Thyroid gland (tissue), 4 donors: ENCODE data around the gene RASSF7. TPM values are rescaled to one million over a fixed set of nuclear protein-coding genes. Genes with fewer than 3 reads are reported as not detected.

Source experiments
- DNase-seq, 2 donors: peaks; one replicate each; pipeline ENCODE4 v3.0.0-alpha.2; 2019
- H3K27ac ChIP-seq, 3 donors: fragments of 200-600 bp; sonication (generic); 1 replicate in 2 of 3; 2 replicates in 1 of 3; pipeline ENCODE4 v1.5.1; 2016 to 2019; ENCODE audit warnings: mild to moderate bottlenecking in 1 of 3, moderate library complexity in 1 of 3
- H3K27me3 ChIP-seq: fragments of 200-600 bp; sonication (generic); one replicate; pipeline ENCODE4 v1.5.1; 2019
- H3K36me3 ChIP-seq, 2 donors: fragments of 200-600 bp; sonication (generic); one replicate each; pipeline ENCODE4 v1.5.1; 2016 to 2019
- H3K4me1 ChIP-seq, 2 donors: fragments of 200-600 bp; sonication (generic); one replicate each; pipeline ENCODE4 v1.5.1; 2017 to 2019
- H3K4me3 ChIP-seq, 3 donors: fragments of 200-600 bp; sonication (generic); replicated peaks in 1 of 3; 1 replicate in 2 of 3; 2 replicates in 1 of 3; pipeline ENCODE4 v1.5.1; 2016; ENCODE audit warnings: mild to moderate bottlenecking in 1 of 3
- H3K9me3 ChIP-seq: fragments of 200-600 bp; sonication (generic); one replicate; pipeline ENCODE4 v1.5.1; 2017
- CTCF ChIP-seq, 6 experiments: fragments of 200-600 bp in 3 of 6; fragments of 450-650 bp in 3 of 6; sonication (generic) in 3 of 6; IDR thresholded peaks; one replicate each; pipeline ENCODE4 v1.5.1; 2016 to 2019; ENCODE audit warnings: antibody characterized with exemption in 6 of 6, mild to moderate bottlenecking in 2 of 6, inconsistent platforms in 1 of 6, moderate library complexity in 1 of 6
- POLR2A ChIP-seq, 2 donors: fragments of 450-650 bp; IDR thresholded peaks; one replicate each; pipeline ENCODE4 v1.6.1; 2017; ENCODE audit warnings: antibody characterized with exemption in 2 of 2, mild to moderate bottlenecking in 2 of 2, moderate library complexity in 1 of 2
- WGBS, 2 donors: methylation state at CpG; one replicate each; pipeline ENCODE4 v1.1.5; 2017; 5-methylcytosine and 5-hydroxymethylcytosine counted together
- intact Hi-C: fragments of 100-400 bp; cut with DNase I; formaldehyde crosslinking; loops from one replicate; pipeline ENCODE4 v1.15.1; 2023
- total RNA-seq, 4 donors: library from RNA; depleted of rRNA; stranded (reverse); fragments of >200 nt; gene quantifications; one replicate each; pipeline ENCODE4 v1.2.3, GENCODE V29; 2016

RASSF7 gene
- total RNA-seq, 4 donors from 2014 or later = 18.6 to 60.0 (median 24.8) TPM

GRCh38 chr11:553083-553987, 7.4 kb upstream of the RASSF7 start:
- intact Hi-C loops = loop anchor here (5.0 kb wide), 1 partner anchor 174 kb away; no protein-coding TSS in a partner anchor
- TF ChIP-seq POLR2A (IDR thresholded peaks at IDR 0.05) = no peak
- TF ChIP-seq CTCF (IDR thresholded peaks at IDR 0.05) = no peak
- peaks cover 13 to 23% of the 10 kb centered on the region in 2 donors for H3K4me1 ChIP-seq
- DNase-seq = no peak
- no peak overlapping the region for H3K4me3 ChIP-seq
- 82 to 88% methylated on average over 20 to 26 of the region's 27 CpGs for WGBS, 2 donors
- H3K36me3 ChIP-seq = no peaks in the 10 kb centered on the region
- H3K27me3 ChIP-seq = no peaks in the 10 kb centered on the region
- H3K27ac ChIP-seq = no peak overlapping the region
- H3K9me3 ChIP-seq = no peaks in the 10 kb centered on the region

- TF ChIP-seq CTCF (IDR thresholded peaks at IDR 0.05) (no peak), POLR2A (IDR thresholded peaks at IDR 0.05) (no peak)
- Histone ChIP-seq H3K27ac (no peak overlapping the region), H3K36me3 (no peaks in the 10 kb centered on the region), H3K27me3 (no peaks in the 10 kb centered on the region), H3K4me3 (no peak overlapping the region), H3K4me1 (peaks cover 13 to 23% of the 10 kb centered on the region in 2 donors), H3K9me3 (no peaks in the 10 kb centered on the region)
- 48 to 57% methylated on average over 9 of the region's 11 CpGs for WGBS, 2 donors
- intact Hi-C loops = loop anchor here (5.0 kb wide), 1 partner anchor 173 kb away; no protein-coding TSS in a partner anchor
- peak in 1 of 2 donors; percentile 28 for DNase-seq
Observed at GRCh38 chr11:553988-554340, 6.8 kb upstream of the RASSF7 start.

- TF ChIP-seq CTCF (IDR thresholded peaks at IDR 0.05) (peak; percentile 17 to 74 (median 60)), POLR2A (IDR thresholded peaks at IDR 0.05) (no peak)
- Histone ChIP-seq H3K4me3 (peak overlapping the region in 1 of 3 donors; percentile 37), H3K27ac (no peak overlapping the region), H3K27me3 (no peaks in the 10 kb centered on the region), H3K4me1 (peaks cover 13 to 25% of the 10 kb centered on the region in 2 donors), H3K36me3 (no peaks in the 10 kb centered on the region), H3K9me3 (no peaks in the 10 kb centered on the region)
- DNase-seq = peak; percentile 71 to 82
- intact Hi-C loops = loop anchor here (5.0 kb wide), 1 partner anchor 173 kb away; no protein-coding TSS in a partner anchor
- WGBS, 2 donors = 6 to 9% methylated on average over 13 to 27 of the region's 60 CpGs
Observed at GRCh38 chr11:554428-555226, 6.1 kb upstream of the RASSF7 start.

- intact Hi-C loops = no loop called here
- DNase-seq = peak in 1 of 2 donors; percentile 28
- H3K4me3 ChIP-seq = peak overlapping the region in 2 of 3 donors; percentile 25 to 37
- no peaks in the 10 kb centered on the region for H3K27me3 ChIP-seq
- peaks cover 18 to 32% of the 10 kb centered on the region in 2 donors for H3K4me1 ChIP-seq
- TF ChIP-seq CTCF (IDR thresholded peaks at IDR 0.05) = peak in 3 of 6 experiments; percentile 6 to 37 (median 8)
- no peak for TF ChIP-seq POLR2A (IDR thresholded peaks at IDR 0.05)
- H3K27ac ChIP-seq = no peak overlapping the region
- H3K36me3 ChIP-seq = no peaks in the 10 kb centered on the region
- 0 to 4% methylated on average over 5 to 14 of the region's 57 CpGs for WGBS, 2 donors
- no peaks in the 10 kb centered on the region for H3K9me3 ChIP-seq
Observed at GRCh38 chr11:555227-555779, 5.5 kb upstream of the RASSF7 start.
